DLD1 (cell line): Measurements from ENCODE around the gene IQCE.
"Not testable (repeated sequence)": the region's sequence is repeated elsewhere in the genome, so short reads cannot be mapped to it uniquely, and the experiment has no call there.

Source experiments
- in situ Hi-C: cut with HindIII; loops from 2 replicates; pipeline ENCODE4 v1.10.0; 2017; ENCODE audit warnings: low sequenced_read_pairs

IQCE gene

GRCh38 chr7:2575733-2576340 is 17.1 kb downstream of the IQCE start:
- in situ Hi-C loops = no loop called here

DNA sequence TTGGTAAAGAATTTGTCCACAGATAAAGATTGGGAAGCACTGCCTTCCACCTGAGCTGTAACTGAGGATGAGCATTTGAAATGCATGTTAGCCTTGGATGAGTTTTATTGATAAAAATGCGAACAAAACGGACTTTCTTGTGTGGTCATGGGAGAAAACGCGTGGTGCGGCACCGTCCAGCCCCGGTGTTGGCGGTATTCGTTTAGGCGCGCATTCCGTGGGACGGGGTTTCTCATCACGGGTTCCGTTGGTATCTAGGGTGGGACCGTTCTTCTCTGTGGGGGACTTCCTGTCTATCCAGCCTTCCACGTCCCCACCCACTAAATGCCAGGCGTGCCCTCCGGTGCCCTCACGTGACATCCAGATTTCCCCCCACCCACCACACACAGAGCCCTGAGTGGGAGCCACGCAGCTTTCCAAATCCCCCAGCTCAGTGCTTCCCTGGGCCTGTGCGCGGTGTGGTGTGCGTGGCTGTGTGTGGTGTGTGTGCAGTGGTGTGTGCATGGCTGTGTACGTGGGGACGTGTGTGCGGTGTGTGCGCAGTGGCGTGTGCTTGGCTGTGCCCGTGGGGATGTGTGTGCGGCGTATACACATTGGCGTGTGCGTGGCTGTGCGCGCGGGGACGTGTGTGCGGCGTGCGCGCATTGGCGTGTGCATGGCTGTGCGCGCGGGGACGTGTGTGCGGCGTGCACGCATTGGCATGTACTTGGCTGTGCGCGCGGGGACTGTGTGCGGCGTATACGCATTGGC is 18.1 kb downstream of the IQCE start:
- in situ Hi-C loops = no loop called here

DNA sequence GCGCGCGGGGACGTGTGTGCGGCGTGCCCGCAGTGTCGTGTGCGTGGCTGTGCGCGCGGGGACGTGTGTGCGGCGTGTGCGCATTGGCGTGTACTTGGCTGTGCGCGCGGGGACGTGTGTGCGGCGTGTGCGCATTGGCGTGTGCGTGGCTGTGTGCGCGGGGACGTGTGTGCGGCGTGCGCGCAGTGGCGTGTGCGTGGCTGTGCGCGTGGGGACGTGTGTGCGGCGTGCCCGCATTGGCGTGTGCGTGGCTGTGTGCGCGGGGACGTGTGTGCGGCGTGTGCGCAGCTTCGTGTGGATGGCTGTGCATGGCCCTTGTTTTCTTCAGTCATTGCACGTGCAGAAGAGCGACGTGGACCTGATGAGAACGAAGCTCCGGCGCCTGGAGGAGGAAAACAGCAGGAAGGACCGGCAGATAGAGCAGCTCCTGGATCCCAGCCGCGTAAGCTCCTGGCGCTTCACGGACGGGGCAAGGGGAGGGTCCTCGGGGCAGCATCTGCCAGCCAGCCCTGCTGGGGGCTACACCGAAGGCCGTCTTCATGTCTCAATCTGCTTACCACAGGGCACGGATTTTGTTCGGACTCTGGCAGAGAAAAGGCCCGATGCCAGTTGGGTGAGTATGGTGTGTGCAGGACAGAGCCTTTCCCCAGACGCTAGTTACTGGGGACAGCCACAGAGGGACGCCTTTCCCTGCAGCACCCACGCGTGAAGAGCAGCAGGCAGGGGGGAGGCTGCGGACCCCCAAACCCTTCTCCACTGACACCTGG is 19.3 kb downstream of the IQCE start:
- in situ Hi-C loops = no loop called here

- in situ Hi-C loops = no loop called here
These were observed 21.9 kb downstream of the IQCE start for GRCh38 chr7:2580636-2581035.

DNA sequence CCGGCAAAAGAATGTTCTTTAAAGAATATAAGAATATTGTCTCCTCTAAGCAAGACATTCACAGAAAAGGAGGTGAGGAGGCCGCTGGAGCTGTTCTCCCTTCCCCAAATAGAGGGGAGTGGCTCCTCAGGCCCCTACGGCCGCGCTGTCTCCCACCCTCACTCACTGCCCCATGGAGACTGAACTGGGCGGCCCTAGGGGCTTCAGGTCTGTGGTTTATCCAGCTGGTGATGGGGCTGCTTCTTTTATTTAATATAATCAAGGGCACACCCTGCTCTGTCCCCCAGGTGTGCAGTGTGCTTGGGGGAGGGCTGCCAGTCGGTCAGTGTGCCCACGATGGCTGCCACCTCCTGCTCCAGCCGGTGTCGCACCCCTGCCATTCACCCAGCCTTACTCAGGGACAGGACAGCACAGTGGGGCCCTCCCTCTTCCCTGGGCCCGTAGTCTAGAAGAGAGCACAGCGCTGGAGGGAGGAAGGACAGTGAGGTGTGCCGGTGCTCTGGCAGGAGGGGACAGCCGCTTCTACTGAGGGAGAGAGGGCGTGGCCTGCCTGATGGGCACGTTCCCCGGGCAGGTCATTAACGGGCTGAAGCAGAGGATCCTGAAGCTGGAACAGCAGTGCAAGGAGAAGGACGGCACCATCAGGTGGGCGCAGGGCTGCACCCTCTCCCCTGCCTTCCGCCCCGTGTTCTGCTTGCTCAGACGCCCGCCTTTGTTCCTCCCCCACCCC is 23.4 kb downstream of the IQCE start:
- in situ Hi-C loops = no loop called here

DNA sequence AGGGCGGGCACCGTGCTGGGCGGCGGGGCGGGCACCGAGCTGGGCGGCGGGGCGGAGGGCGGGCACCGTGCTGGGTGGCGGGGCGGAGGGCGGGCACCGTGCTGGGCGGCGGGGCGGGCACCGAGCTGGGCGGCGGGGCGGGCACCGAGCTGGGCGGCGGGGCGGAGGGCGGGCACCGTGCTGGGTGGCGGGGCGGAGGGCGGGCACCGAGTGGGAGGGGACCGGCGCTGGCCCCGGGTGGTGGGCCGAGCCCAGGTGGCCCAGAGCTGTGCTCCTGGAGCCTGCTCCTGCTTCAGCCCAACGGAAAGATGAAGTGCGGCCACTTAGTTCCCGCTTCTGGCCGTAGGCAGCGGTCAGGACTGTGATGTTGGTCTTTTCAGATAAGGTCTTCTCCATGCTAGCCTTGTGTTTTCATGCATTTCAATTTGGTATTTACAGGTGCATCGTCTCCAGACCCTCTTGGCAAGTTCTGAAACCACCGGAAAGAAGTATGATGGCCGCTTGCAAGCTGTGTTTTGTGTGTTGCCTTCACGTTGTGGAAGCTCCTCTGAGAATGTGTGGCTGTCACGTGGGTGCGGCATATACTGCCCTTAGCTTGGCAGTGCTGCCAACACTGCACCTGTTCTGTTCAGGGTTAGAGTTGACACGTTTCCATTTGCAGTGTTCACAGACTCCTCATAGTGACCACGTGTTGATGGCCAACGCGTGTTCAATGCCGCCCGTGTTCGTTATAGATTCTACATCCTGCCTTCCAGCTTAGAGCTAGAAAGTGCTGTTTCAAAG is 25.2 kb downstream of the IQCE start:
- in situ Hi-C loops = no loop called here

GRCh38 chr7:2585446-2585845 is 26.7 kb downstream of the IQCE start:
- in situ Hi-C loops = no loop called here

DNA sequence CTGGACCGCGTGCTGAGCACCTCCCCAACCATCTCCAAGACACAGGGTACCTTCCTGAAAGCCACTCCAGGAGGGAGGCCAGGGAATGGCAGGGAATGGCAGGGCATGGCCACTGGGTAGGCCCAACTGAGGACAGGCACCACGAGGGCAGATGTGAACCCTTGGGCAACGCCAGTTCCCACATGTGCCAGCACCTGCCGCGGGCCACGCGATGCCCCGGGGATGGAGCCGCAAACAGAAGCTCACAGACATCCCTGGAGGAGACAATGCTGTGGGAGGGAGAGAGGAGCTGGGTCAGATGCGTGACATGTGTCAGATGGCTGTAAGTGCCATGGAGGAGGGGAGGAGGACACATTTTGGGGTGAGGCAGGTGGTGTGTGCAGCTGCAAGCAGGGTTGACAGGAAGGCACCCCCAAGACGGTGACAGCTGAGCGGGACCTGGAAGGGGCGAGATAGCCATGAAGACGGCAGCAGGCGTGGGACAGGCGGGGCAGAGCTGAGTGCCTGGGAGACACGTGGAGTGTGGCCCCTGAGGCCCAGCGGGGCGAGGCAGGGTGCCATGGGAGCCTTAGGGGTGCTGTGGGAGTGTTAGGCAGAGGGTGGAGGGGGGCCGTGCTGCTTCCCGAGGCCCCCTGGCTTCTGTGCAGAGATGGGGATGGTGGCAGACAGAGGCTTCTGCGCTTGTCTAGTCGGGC is 27.7 kb downstream of the IQCE start:
- in situ Hi-C loops = no loop called here

GRCh38 chr7:2587134-2587533 is 28.4 kb downstream of the IQCE start:
- in situ Hi-C loops = no loop called here

- in situ Hi-C loops = no loop called here
These were observed 29.0 kb downstream of the IQCE start for GRCh38 chr7:2587778-2588177.

DNA sequence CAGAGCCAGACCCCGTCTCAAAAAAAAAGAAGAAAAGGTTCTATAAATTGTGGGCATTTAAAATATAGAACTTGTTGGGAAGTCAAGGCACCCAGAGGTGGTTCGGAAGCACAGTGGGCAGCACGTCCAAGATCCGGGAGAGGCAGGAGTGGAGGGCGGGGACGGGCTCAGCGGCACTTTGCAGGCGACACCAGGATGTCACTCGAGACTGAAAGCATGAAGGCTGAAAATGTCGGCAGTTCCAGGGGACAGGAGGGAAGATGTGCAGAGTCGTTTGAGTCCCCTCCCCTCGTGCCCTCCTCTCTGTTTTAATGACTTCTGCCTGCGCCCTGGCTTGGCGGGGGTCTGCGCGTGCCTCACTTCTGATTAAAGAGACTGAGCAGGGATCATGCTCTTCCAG is 30.6 kb downstream of the IQCE start:
- in situ Hi-C loops = no loop called here

DNA sequence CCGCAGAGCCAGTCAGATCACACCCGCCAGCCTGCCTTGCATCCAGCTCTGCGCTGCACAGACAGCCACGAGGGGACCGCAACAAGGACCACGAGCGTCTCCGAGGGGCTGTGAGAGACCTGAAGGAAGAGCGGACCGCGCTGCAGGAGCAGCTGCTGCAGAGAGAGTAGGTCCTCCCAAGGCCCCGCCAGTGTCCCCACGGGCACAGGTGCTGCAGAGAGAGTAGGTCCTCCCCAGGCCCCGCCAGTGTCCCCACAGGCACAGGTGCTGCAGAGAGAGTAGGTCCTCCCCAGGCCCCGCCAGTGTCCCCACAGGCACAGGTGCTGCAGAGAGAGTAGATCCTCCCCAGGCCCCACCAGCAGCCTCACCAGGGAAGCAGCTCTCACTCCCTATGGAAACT is 31.2 kb downstream of the IQCE start:
- in situ Hi-C loops = not testable (repeated sequence)

DNA sequence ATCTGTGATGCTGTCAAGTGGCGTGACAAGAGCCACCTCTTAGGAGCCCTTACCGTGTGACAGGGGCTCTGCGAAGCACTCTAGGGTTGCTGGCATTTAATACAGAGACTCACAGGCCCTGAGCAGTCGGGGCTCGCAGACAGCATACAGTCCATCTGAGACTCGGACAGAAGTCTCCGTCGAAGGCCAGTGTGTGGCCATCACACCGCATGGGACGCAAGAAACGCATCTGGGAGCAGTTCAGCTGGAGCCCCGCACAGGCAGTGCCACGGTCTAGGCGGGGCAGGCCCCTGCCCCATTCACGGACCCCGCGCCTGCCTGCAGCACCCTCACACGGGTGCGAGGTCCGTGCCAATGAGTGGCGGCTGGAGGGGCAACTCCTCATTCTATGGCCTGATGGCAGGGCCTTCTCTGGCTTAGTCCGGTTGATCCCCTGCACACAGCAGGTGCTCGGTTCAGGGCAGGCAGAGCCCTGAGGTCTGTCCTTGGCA is 33.6 kb downstream of the IQCE start:
- in situ Hi-C loops = no loop called here

GRCh38 chr7:2593036-2593727 is 34.4 kb downstream of the IQCE start:
- in situ Hi-C loops = no loop called here

- in situ Hi-C loops = no loop called here
These were observed 35.8 kb downstream of the IQCE start for GRCh38 chr7:2594599-2594998.

GRCh38 chr7:2595258-2595860 is 36.6 kb downstream of the IQCE start:
- in situ Hi-C loops = no loop called here

DNA sequence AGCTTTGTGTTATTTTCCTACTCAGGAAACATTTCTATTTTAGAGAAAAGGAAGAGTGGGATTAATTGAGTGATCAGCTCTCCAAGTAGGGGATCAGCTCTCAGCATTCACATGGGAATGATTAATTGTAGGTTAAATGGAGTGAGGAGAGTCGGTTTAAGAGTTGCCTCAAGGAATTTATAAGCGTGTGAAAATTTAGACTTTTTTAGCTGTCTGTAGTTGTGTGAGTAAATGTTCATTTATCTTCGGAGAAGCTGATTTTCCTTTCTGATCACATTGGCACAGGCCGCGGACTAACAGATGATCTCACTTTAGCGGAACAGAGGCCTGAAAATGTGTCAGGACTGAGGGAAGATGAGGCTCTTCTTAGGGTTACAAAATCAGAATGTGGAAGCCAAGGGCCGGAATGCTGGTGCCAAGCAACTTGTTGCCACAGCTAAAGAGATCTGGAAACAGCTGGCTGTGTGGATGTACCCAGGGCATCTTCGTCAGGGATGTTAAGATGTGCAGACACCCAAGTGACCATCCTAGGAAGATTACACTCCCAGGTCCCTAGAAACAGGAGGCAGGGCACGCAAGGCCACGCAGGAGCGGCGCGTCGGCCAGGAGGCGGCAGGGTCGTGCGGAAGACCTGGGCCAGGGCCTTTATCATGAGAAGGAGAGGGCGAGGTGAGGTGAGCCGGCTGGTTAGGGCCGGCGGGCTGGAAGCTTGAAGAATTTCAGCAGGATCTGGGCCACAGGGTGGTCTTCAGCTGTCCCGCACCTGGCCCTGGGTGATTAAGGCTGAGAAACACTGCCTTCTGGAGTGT is 37.9 kb downstream of the IQCE start:
- in situ Hi-C loops = no loop called here

GRCh38 chr7:2597273-2597640 is 38.5 kb downstream of the IQCE start:
- in situ Hi-C loops = no loop called here
